Measurements from ENCODE around the gene TRIM65.
"Not testable (repeated sequence)": the region's sequence is repeated elsewhere in the genome, so short reads cannot be mapped to it uniquely, and the experiment has no call there.

The TRIM65 gene

GRCh38 chr17:75895370-75896155 lies 1.2 kb downstream of the TRIM65 start:
- peak; percentile 30 for DNase-seq

- DNase-seq: no peak
Measured at GRCh38 chr17:75894049-75894733, 2.6 kb downstream of the TRIM65 start.

- no peak for DNase-seq
Measured at GRCh38 chr17:75893305-75894048, 3.3 kb downstream of the TRIM65 start.

GRCh38 chr17:75892556-75893224 lies 4.1 kb downstream of the TRIM65 start:
- DNase-seq: no peak

GRCh38 chr17:75891605-75892555 lies 4.9 kb downstream of the TRIM65 start:
- no peak for DNase-seq

GRCh38 chr17:75891022-75891604 lies 5.6 kb downstream of the TRIM65 start:
- DNase-seq: no peak

GRCh38 chr17:75889454-75889853 lies 7.3 kb downstream of the TRIM65 start:
- DNase-seq: no peak

GRCh38 chr17:75888484-75888883 lies 8.3 kb downstream of the TRIM65 start:
- DNase-seq: no peak

- not testable (repeated sequence) for DNase-seq
Measured at GRCh38 chr17:75885860-75886259, 10.9 kb downstream of the TRIM65 start.

GRCh38 chr17:75885431-75885830 lies 11.3 kb downstream of the TRIM65 start:
- DNase-seq: no peak

GRCh38 chr17:75881678-75882454 lies 14.9 kb downstream of the TRIM65 start:
- DNase-seq: no peak

- no peak for DNase-seq
Measured at GRCh38 chr17:75880266-75880665, 16.5 kb downstream of the TRIM65 start.

- peak; percentile 56 for DNase-seq
Measured at GRCh38 chr17:75878174-75878998, 18.4 kb downstream of the TRIM65 start, which contains the start of gene TRIM47. TRIM47 (minus strand) TSS chr17:75878581; CDS start chr17:75878548, 33 bp downstream.

GRCh38 chr17:75877752-75878173 lies 19.0 kb downstream of the TRIM65 start:
- DNase-seq: peak; percentile 76

GRCh38 chr17:75876938-75877751 lies 19.6 kb downstream of the TRIM65 start:
- DNase-seq: peak; percentile 97

- DNase-seq: no peak
Measured at GRCh38 chr17:75876190-75876937, 20.4 kb downstream of the TRIM65 start.

GRCh38 chr17:75875940-75876189 lies 20.9 kb downstream of the TRIM65 start:
- DNase-seq: no peak
